SU-DHL-6 (cell line): Measurements from ENCODE around the gene MED12L.

ENCODE experiments used
- H2AFZ ChIP-seq: fragments of 200-600 bp; sonication (generic); 2 replicates; pipeline ENCODE4 v1.6.1; 2014; ENCODE audit warnings: low read depth, mild to moderate bottlenecking, moderate library complexity, mixed read lengths, antibody characterized with exemption, low read length; ENCODE audit not compliant: severe bottlenecking
- H3F3A ChIP-seq: fragments of 200-600 bp; shearing (Covaris generic); 2 replicates; pipeline ENCODE4 v1.6.0; 2016; ENCODE audit warnings: antibody characterized with exemption, mild to moderate bottlenecking; ENCODE audit not compliant: insufficient read depth
- H3K27ac ChIP-seq: fragments of 200-600 bp; sonication (generic); 2 replicates; pipeline ENCODE4 v1.5.1; 2016; ENCODE audit warnings: low read depth, mild to moderate bottlenecking, low read length, moderate library complexity, mixed read lengths
- H3K27me3 ChIP-seq: fragments of 200-600 bp; sonication (generic), shearing (Covaris generic); 2 replicates; pipeline ENCODE4 v1.6.0; 2014; ENCODE audit warnings: mild to moderate bottlenecking, low read length
- H3K36me3 ChIP-seq: fragments of 200-600 bp; sonication (generic); 2 replicates; pipeline ENCODE4 v1.6.1; 2014; ENCODE audit warnings: mild to moderate bottlenecking, low read length, mixed read lengths
- H3K4me2 ChIP-seq: fragments of 300-600, 200-600 bp; shearing (Covaris generic), sonication (generic); 2 replicates; pipeline ENCODE4 v1.6.0; 2014; ENCODE audit warnings: low read length, low read depth, mild to moderate bottlenecking; ENCODE audit not compliant: poor library complexity, severe bottlenecking
- H3K4me3 ChIP-seq: fragments of 200-600 bp; sonication (generic); 2 replicates; pipeline ENCODE4 v1.5.1; 2014; ENCODE audit warnings: antibody characterized with exemption, low read length, mild to moderate bottlenecking, mixed read lengths; ENCODE audit not compliant: insufficient read depth, poor library complexity, severe bottlenecking
- H3K79me2 ChIP-seq: fragments of 200-600 bp; sonication (generic); 2 replicates; pipeline ENCODE4 v1.6.1; 2014; ENCODE audit warnings: mild to moderate bottlenecking, low read length, moderate library complexity; ENCODE audit not compliant: insufficient read depth
- H3K9ac ChIP-seq: fragments of 200-600 bp; sonication (generic); 2 replicates; pipeline ENCODE4 v1.7.0; 2014; ENCODE audit warnings: mild to moderate bottlenecking, low read length
- H3K9me2 ChIP-seq: fragments of 200-600 bp; sonication (generic); replicated peaks from 2 replicates; pipeline ENCODE4 v1.6.1; 2014; ENCODE audit warnings: low read length; ENCODE audit not compliant: insufficient read depth
- H3K9me3 ChIP-seq: fragments of 200-600 bp; sonication (generic); 2 replicates; pipeline ENCODE4 v1.6.1; 2014; ENCODE audit warnings: low read length, mixed read lengths; ENCODE audit not compliant: insufficient read depth
- H4K20me1 ChIP-seq: fragments of 200-600 bp; sonication (generic); 2 replicates; pipeline ENCODE4 v1.6.1; 2014; ENCODE audit warnings: low read depth, mild to moderate bottlenecking, antibody characterized with exemption, low read length, moderate library complexity, mixed read lengths
- CTCF ChIP-seq: fragments of 200-600 bp; sonication (generic); IDR thresholded peaks from one replicate; pipeline ENCODE4 v1.5.1; 2017; ENCODE audit warnings: antibody characterized with exemption, mild to moderate bottlenecking, low read length, moderate library complexity; ENCODE audit not compliant: insufficient read depth, poor library complexity, severe bottlenecking
- EZH2phosphoT487 ChIP-seq: fragments of 200-600 bp; sonication (generic), shearing (Covaris generic); conservative IDR thresholded peaks from 2 replicates; pipeline ENCODE4 v1.6.1; 2018; ENCODE audit warnings: mild to moderate bottlenecking, antibody characterized with exemption, low read length, moderate library complexity, mixed read lengths

MED12L gene

GRCh38 chr3:151195826-151196225 is 110.4 kb downstream of the MED12L start:
- Histone ChIP-seq H4K20me1 (no peaks in the 10 kb centered on the region), H3K4me3 (no peak overlapping the region), H3K27ac (no peak overlapping the region), H3K9me3 (no peaks in the 10 kb centered on the region), H3K27me3 (no peaks in the 10 kb centered on the region), H3F3A (no peaks in the 10 kb centered on the region), H3K9ac (no peak overlapping the region), H3K79me2 (no peaks in the 10 kb centered on the region), H3K36me3 (0 out of 2 replicates have a peak, but pooled peaks cover 14% of the 10 kb centered on the region), H3K9me2 (no peaks in the 10 kb centered on the region), H3K4me2 (no peak overlapping the region), H2AFZ (no peak overlapping the region)
- TF ChIP-seq CTCF, result no peak
- no peak for TF ChIP-seq EZH2phosphoT487

GRCh38 chr3:151196434-151196833 is 111.0 kb downstream of the MED12L start:
- Histone ChIP-seq H4K20me1 (no peaks in the 10 kb centered on the region), H3K27ac (no peak overlapping the region), H3F3A (no peaks in the 10 kb centered on the region), H3K9me2 (no peaks in the 10 kb centered on the region), H3K4me2 (no peak overlapping the region), H3K79me2 (no peaks in the 10 kb centered on the region), H3K27me3 (no peaks in the 10 kb centered on the region), H3K9ac (no peak overlapping the region), H3K9me3 (no peaks in the 10 kb centered on the region), H3K36me3 (0 out of 2 replicates have a peak, but pooled peaks cover 11% of the 10 kb centered on the region), H3K4me3 (no peak overlapping the region), H2AFZ (no peak overlapping the region)
- TF ChIP-seq EZH2phosphoT487 (no peak), CTCF (no peak)

- Histone ChIP-seq H4K20me1 (no peaks in the 10 kb centered on the region), H3K4me2 (no peak overlapping the region), H3K79me2 (no peaks in the 10 kb centered on the region), H2AFZ (no peak overlapping the region), H3K4me3 (no peak overlapping the region), H3K9me2 (no peaks in the 10 kb centered on the region), H3K36me3 (0 out of 2 replicates have a peak, but pooled peaks cover 11% of the 10 kb centered on the region), H3K27me3 (no peaks in the 10 kb centered on the region), H3F3A (no peaks in the 10 kb centered on the region), H3K9ac (no peak overlapping the region), H3K27ac (no peak overlapping the region), H3K9me3 (no peaks in the 10 kb centered on the region)
- no peak for TF ChIP-seq EZH2phosphoT487
- TF ChIP-seq CTCF, result no peak
These were observed 111.8 kb downstream of the MED12L start for GRCh38 chr3:151197228-151197627.
